Karpas-422 (cell line): ENCODE data around the gene ZBTB16. TPM values are rescaled to one million over a fixed set of nuclear protein-coding genes. Genes with fewer than 3 reads are reported as not detected.

ENCODE experiments used
- DNase-seq: peaks from one replicate; pipeline ENCODE4 v3.0.0-alpha.2; 2015
- H2AFZ ChIP-seq: fragments of 200-600 bp; sonication (generic); 2 replicates; pipeline ENCODE4 v1.6.1; 2014; ENCODE audit warnings: antibody characterized with exemption, low read length, mixed read lengths
- H3K27ac ChIP-seq: fragments of 200-600 bp; sonication (generic); 2 replicates; pipeline ENCODE4 v1.5.1; 2014; ENCODE audit warnings: mild to moderate bottlenecking, low read length, moderate library complexity
- H3K27me3 ChIP-seq: fragments of 200-600 bp; sonication (generic); 2 replicates; pipeline ENCODE4 v1.6.1; 2014; ENCODE audit warnings: low read length, mixed read lengths
- H3K36me3 ChIP-seq: fragments of 200-600 bp; sonication (generic); 2 replicates; pipeline ENCODE4 v1.6.1; 2014; ENCODE audit warnings: low read length, mixed read lengths; ENCODE audit not compliant: insufficient read depth
- H3K4me1 ChIP-seq: fragments of 200-600 bp; sonication (generic); 2 replicates; pipeline ENCODE4 v1.6.1; 2014; ENCODE audit warnings: mild to moderate bottlenecking, low read length, mixed read lengths
- H3K4me2 ChIP-seq: fragments of 200-600 bp; sonication (generic); 2 replicates; pipeline ENCODE4 v1.6.1; 2014; ENCODE audit warnings: low read length, low read depth, mild to moderate bottlenecking; ENCODE audit not compliant: poor library complexity, severe bottlenecking
- H3K4me3 ChIP-seq: fragments of 200-600 bp; sonication (generic); 2 replicates; pipeline ENCODE4 v1.5.1; 2014; ENCODE audit warnings: mild to moderate bottlenecking, antibody characterized with exemption, low read length, mixed read lengths
- H3K79me2 ChIP-seq: fragments of 200-600 bp; sonication (generic); 2 replicates; pipeline ENCODE4 v1.6.1; 2014; ENCODE audit warnings: mild to moderate bottlenecking, low read length, mixed read lengths
- H3K9ac ChIP-seq: fragments of 200-600 bp; sonication (generic); 2 replicates; pipeline ENCODE4 v1.6.0; 2014; ENCODE audit warnings: low read length
- H3K9me2 ChIP-seq: fragments of 200-600 bp; sonication (generic), shearing (Covaris generic); replicated peaks from 2 replicates; pipeline ENCODE4 v1.6.0; 2014; ENCODE audit warnings: mild to moderate bottlenecking, low read length, moderate library complexity; ENCODE audit not compliant: insufficient read depth
- H3K9me3 ChIP-seq: fragments of 300-700, 200-600 bp; sonication (generic); 2 replicates; pipeline ENCODE4 v1.6.1; 2014; ENCODE audit warnings: low read length, mixed read lengths
- H4K20me1 ChIP-seq: fragments of 200-600 bp; sonication (generic); 2 replicates; pipeline ENCODE4 v1.6.1; 2014; ENCODE audit warnings: mild to moderate bottlenecking, antibody characterized with exemption, low read length, low read depth; ENCODE audit not compliant: insufficient read depth
- total RNA-seq: library from RNA; depleted of rRNA; stranded (reverse); fragments of >200 nt; shearing (Covaris generic); gene quantifications from 2 replicates; pipeline ENCODE4 v1.2.3, GENCODE V29; 2014; ENCODE audit warnings: low replicate concordance

ZBTB16 gene
- total RNA-seq, 1 experiment from 2014 or later = not detected

DNA sequence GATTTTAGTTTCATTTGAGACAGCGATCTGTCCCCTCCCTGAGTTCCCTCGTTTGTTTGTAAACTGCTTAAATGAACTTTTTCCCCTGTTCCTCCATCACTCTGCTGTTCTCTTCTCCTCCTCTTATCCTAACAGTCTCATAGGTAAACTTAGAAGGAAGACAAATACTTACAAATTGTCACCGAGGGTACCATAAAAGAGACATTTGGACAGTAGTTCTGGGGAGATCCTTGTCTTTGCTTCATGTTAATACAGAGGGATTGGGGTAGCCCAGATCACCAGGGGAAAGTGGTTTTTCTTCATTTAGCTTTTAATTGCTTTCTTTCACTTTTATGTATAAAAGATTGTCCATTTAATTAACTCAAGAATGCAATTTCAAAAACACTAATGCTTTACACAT lies 46.1 kb downstream of the ZBTB16 start:
- Histone ChIP-seq H3K79me2 (no peaks in the 10 kb centered on the region), H3K4me1 (no peaks in the 10 kb centered on the region), H3K27ac (no peak overlapping the region), H3K9ac (no peak overlapping the region), H3K9me3 (no peaks in the 10 kb centered on the region), H2AFZ (no peak overlapping the region), H3K4me2 (no peak overlapping the region), H3K4me3 (no peak overlapping the region), H3K36me3 (no peaks in the 10 kb centered on the region), H3K27me3 (no peaks in the 10 kb centered on the region), H4K20me1 (no peaks in the 10 kb centered on the region), H3K9me2 (no peaks in the 10 kb centered on the region)
- DNase-seq = no peak

DNA sequence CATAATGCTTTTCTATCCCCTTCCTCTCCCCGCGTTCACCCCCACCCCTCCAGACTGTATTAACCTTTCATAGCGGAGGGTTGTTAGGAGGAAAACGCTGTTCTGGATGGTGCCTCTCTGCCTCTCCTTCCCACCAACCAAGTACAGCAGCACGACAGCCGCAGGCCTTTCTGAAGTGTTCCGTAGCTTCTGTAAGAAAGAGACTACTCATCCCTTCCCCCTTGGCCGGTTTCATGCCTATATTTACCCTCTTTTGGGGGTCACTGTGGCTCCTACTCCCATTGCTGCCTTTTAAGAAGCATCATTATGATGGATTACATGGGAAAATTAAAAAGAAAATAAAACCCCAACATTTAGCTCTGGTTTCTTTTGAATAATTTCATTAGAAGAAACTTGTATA lies 46.5 kb downstream of the ZBTB16 start:
- H3K27me3 ChIP-seq = no peaks in the 10 kb centered on the region
- H3K9me3 ChIP-seq = no peaks in the 10 kb centered on the region
- no peak overlapping the region for H3K9ac ChIP-seq
- H4K20me1 ChIP-seq = no peaks in the 10 kb centered on the region
- no peaks in the 10 kb centered on the region for H3K36me3 ChIP-seq
- DNase-seq = no peak
- no peak overlapping the region for H3K27ac ChIP-seq
- H3K4me3 ChIP-seq = no peak overlapping the region
- H3K79me2 ChIP-seq = no peaks in the 10 kb centered on the region
- no peaks in the 10 kb centered on the region for H3K4me1 ChIP-seq
- no peak overlapping the region for H2AFZ ChIP-seq
- H3K4me2 ChIP-seq = no peak overlapping the region
- H3K9me2 ChIP-seq = no peaks in the 10 kb centered on the region

DNA sequence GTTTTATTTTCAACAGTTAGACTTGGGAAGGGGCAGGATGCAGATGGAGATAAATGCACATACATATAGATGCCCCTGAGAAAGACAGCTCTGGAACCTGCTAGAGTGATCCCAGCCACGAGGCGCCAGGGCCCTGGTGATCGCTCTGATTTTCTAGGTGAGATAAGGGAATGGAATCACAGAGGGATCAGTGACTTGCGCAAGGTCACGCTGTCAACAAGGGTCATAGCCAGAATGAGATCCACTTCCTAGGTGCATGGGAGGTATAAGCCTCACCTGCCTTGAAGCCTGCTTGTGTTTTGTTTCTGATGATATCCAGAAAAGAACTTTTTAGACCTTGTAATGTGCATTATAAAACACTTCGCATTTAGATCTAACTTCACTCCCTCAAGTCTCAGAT lies 47.5 kb downstream of the ZBTB16 start:
- Histone ChIP-seq H3K9me3 (no peaks in the 10 kb centered on the region), H3K27ac (no peak overlapping the region), H4K20me1 (no peaks in the 10 kb centered on the region), H2AFZ (no peak overlapping the region), H3K79me2 (no peaks in the 10 kb centered on the region), H3K36me3 (no peaks in the 10 kb centered on the region), H3K4me1 (no peaks in the 10 kb centered on the region), H3K9me2 (no peaks in the 10 kb centered on the region), H3K4me2 (no peak overlapping the region), H3K9ac (no peak overlapping the region), H3K27me3 (no peaks in the 10 kb centered on the region), H3K4me3 (no peak overlapping the region)
- no peak for DNase-seq

DNA sequence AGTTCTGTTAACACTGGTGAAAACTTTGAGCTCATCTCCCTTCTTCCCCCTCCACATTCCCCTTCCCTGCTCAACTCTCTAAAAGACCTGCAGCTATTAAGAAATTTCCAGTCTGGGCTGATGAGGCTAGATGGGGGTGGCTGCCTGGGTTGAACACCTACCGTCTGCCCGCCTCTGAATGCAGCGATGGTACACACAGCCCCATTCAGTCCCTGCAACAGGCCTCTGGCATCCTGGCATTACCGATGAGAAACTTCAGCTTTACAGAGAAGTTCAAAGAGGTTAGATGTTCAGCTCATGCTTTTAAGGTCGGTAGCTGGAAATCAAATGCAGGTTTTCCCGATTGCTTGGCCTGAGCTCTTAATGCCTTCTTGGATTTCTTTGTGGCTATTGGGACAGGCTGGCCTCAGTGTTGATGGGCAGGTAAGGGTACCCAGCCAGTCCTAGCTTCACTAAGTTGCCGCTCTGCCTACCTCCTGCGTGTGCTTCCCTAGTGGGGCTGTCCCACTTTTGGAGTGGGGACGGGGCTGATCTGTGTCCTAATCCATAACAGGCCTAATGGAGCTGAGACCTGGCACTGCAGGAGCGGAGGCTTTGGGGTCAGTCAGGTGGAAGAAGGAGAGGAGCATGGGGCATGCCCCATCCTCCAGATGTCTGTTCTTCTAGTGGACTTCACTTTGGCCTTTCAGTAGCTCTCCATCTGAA lies 49.1 kb downstream of the ZBTB16 start:
- no peak overlapping the region for H3K4me2 ChIP-seq
- no peaks in the 10 kb centered on the region for H3K4me1 ChIP-seq
- no peak overlapping the region for H2AFZ ChIP-seq
- H3K27ac ChIP-seq = no peak overlapping the region
- no peaks in the 10 kb centered on the region for H3K36me3 ChIP-seq
- H3K4me3 ChIP-seq = no peak overlapping the region
- no peaks in the 10 kb centered on the region for H3K9me3 ChIP-seq
- H3K27me3 ChIP-seq = no peaks in the 10 kb centered on the region
- no peaks in the 10 kb centered on the region for H4K20me1 ChIP-seq
- DNase-seq = no peak
- H3K9me2 ChIP-seq = no peaks in the 10 kb centered on the region
- H3K9ac ChIP-seq = no peak overlapping the region
- H3K79me2 ChIP-seq = no peaks in the 10 kb centered on the region

DNA sequence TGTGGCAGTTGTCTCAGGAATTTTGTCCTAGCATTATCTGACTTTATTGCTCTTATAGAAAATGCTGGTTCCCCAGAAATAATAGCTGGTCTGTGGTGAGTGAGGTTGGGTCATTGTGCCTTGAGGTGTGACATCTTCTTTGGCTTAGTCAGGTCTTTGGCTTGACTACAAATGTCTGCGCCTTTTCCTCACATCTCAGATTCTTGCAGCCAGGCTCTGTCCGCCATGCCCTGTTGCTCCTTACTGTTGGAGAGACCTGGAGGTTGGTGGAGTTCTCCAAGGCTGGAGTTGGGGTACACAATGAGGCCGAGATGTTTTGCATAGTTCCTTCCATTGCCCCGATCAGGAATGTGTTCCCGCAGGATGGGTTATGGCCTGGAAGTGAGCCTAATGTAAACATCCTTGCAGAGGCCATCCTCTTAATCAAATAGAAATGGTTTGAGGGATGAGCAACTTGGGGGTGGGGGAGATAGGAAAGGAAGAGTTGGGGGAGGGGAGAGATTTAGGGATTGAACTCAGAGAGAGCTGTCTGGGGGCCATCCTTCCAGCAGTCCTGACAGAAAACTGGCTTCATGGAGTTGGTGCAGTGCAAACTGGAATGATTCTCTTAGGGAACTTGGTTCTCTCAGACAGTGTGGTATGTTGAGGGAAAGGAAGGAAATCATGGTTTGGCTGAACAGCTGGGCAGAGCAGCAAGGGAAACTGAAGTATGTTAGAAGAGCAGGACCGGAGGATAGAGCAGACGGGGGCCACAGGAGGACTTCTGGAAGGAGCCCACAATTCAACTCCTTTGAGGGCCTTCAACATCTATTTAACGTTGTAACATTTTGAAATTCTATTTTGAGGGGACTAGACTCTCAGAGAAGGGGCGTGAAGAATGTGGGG lies 49.9 kb downstream of the ZBTB16 start:
- H3K9me3 ChIP-seq = no peaks in the 10 kb centered on the region
- H4K20me1 ChIP-seq = no peaks in the 10 kb centered on the region
- H3K4me1 ChIP-seq = no peaks in the 10 kb centered on the region
- no peaks in the 10 kb centered on the region for H3K36me3 ChIP-seq
- no peak overlapping the region for H3K4me3 ChIP-seq
- no peaks in the 10 kb centered on the region for H3K9me2 ChIP-seq
- DNase-seq = no peak
- H2AFZ ChIP-seq = no peak overlapping the region
- no peak overlapping the region for H3K27ac ChIP-seq
- H3K9ac ChIP-seq = no peak overlapping the region
- H3K79me2 ChIP-seq = no peaks in the 10 kb centered on the region
- H3K4me2 ChIP-seq = no peak overlapping the region
- no peaks in the 10 kb centered on the region for H3K27me3 ChIP-seq

DNA sequence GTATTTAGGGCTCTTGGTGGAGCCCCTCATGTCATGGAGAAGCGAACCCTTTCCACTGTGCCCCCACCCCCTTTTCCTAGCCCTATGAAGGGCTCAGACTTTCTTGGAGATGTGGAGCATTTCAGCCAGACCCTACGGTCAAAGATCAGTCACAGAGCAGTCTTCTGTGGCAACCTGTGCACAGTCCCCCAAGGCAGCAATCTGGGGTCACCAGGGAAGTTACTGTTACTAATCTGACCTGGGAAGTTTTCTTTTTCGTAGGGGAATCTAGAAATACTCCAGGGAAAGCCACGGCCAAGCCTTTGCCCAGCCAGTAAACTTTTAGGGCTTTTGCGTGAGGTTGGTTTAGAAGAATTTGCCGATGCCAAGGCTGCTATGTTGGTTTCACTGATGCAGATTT lies 50.6 kb downstream of the ZBTB16 start:
- Histone ChIP-seq H3K4me1 (no peaks in the 10 kb centered on the region), H3K4me3 (no peak overlapping the region), H4K20me1 (no peaks in the 10 kb centered on the region), H3K9me3 (no peaks in the 10 kb centered on the region), H2AFZ (no peak overlapping the region), H3K27ac (no peak overlapping the region), H3K79me2 (no peaks in the 10 kb centered on the region), H3K36me3 (no peaks in the 10 kb centered on the region), H3K27me3 (no peaks in the 10 kb centered on the region), H3K9me2 (no peaks in the 10 kb centered on the region), H3K9ac (no peak overlapping the region), H3K4me2 (no peak overlapping the region)
- no peak for DNase-seq

DNA sequence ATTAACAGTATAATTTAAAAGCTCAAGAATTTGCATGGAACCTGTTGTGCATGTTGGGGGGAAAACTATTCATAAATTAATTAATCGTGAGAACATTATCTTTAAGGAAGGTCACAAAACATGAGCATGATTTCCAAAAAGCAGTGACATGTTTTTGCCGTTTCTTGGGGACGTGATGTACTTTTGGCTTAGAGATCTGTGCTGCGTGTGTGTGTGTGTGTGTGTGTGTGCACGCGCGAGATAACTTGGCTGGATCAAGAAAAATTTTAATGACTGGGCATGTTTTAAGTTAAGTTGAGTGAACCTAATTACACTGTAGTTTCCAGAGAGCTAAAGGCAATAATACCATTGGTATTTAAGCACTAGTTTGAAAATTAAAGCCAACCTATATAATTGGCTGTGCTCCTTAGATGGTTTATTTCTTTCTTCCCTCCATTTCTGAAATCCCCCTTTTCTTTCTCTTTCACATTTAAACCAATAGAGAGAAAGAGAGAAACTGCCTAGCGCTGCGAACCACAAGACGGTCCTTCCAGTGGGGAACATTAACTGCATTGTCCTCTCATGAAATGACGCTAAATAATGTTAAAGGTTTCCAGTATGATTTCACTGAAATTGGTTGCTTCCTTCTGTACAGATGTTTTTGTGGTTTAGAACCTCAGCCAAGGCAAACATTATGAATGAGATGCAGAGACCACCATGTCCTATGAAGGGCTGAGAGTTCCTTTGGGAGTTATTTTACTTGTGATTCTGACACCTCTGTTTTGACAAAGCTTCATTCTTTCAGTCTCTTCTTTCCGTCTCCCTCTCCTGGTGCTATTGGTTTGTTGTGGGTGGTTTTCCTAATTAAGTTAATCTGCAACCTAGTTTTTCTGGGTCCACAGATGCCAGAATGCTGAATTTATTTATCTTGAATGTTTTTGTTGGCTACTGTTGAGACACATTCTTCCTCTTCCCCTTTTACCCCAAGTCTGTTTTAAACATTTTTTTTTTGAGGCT lies 51.7 kb downstream of the ZBTB16 start:
- Histone ChIP-seq H3K4me2 (no peak overlapping the region), H3K9ac (no peak overlapping the region), H3K4me1 (no peaks in the 10 kb centered on the region), H3K36me3 (no peaks in the 10 kb centered on the region), H3K27me3 (no peaks in the 10 kb centered on the region), H3K4me3 (no peak overlapping the region), H2AFZ (no peak overlapping the region), H3K9me2 (no peaks in the 10 kb centered on the region), H3K79me2 (no peaks in the 10 kb centered on the region), H3K27ac (no peak overlapping the region), H4K20me1 (no peaks in the 10 kb centered on the region), H3K9me3 (no peaks in the 10 kb centered on the region)
- DNase-seq = no peak
